Measurements from ENCODE around the gene KLHL25. TPM values are rescaled to one million over a fixed set of nuclear protein-coding genes. Genes with fewer than 3 reads are reported as not detected.

Gene KLHL25
- total RNA-seq, 1 experiment from 2014 or later: 11.5 TPM

DNA sequence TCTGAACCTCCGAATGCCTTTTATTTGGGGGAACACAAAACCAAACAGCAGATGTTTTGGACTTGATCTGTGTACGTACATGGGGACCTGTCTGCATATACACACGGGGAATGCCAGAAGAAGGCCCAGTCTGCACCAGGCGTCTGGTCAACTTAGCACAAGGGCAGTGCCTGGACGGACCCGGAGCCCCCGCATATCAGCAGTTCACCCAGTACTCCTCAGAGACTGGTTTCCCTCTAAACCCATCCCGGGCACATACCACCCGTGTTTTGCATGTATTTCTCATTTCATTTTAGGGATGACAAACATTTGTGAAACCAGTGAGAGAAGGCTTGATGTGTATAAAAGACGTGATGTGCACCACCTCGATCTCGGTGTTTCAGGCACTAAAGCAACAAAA, 49.7 kb downstream of the KLHL25 start:
- Histone ChIP-seq H3K4me1 (ENCODE audit: insufficient read depth, low read length, poor library complexity, severe bottlenecking) (no peaks in the 10 kb centered on the region), H3K27me3 (replicated peaks; ENCODE audit: insufficient read depth, low read depth, low read length, poor library complexity) (no peaks in the 10 kb centered on the region), H3K36me3 (ENCODE audit: insufficient read depth, low read length, poor library complexity, severe bottlenecking) (peaks cover 37% of the 10 kb centered on the region), H3K4me3 (ENCODE audit: low read depth, low read length, poor library complexity, severe bottlenecking) (no peak overlapping the region), H3K9me3 (ENCODE audit: low read depth, low read length, poor library complexity, severe bottlenecking) (no peaks in the 10 kb centered on the region), H3K27ac (ENCODE audit: low read depth, low read length, poor library complexity, severe bottlenecking) (no peak overlapping the region)
- POLR2A ChIA-PET (ENCODE audit: low non-redundant PET): no interaction called here
- intact Hi-C loops (cut with micrococcal nuclease; ENCODE audit: unreplicated experiment): no loop called here
- no peak for TF ChIP-seq EZH2 (IDR thresholded peaks at IDR 0.05; ENCODE audit: borderline replicate concordance, low read depth, low read length, poor library complexity, severe bottlenecking)
- TF ChIP-seq, protein P1, sequence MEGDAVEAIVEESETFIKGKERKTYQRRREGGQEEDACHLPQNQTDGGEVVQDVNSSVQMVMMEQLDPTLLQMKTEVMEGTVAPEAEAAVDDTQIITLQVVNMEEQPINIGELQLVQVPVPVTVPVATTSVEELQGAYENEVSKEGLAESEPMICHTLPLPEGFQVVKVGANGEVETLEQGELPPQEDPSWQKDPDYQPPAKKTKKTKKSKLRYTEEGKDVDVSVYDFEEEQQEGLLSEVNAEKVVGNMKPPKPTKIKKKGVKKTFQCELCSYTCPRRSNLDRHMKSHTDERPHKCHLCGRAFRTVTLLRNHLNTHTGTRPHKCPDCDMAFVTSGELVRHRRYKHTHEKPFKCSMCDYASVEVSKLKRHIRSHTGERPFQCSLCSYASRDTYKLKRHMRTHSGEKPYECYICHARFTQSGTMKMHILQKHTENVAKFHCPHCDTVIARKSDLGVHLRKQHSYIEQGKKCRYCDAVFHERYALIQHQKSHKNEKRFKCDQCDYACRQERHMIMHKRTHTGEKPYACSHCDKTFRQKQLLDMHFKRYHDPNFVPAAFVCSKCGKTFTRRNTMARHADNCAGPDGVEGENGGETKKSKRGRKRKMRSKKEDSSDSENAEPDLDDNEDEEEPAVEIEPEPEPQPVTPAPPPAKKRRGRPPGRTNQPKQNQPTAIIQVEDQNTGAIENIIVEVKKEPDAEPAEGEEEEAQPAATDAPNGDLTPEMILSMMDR (conservative IDR thresholded peaks at IDR 0.05; ENCODE audit: low read depth, low read length): no peak
- CTCF ChIA-PET: no interaction called here
- TSS peak; percentile 11 for BruUV-seq (replicated peaks)
- no peak for DNase-seq (ENCODE audit: low spot score)

GRCh38 chr15:85744579-85744978, 50.1 kb downstream of the KLHL25 start:
- BruUV-seq (replicated peaks): no TSS peak
- Histone ChIP-seq H3K4me1 (ENCODE audit: insufficient read depth, low read length, poor library complexity, severe bottlenecking) (no peaks in the 10 kb centered on the region), H3K27me3 (replicated peaks; ENCODE audit: insufficient read depth, low read depth, low read length, poor library complexity) (no peaks in the 10 kb centered on the region), H3K27ac (ENCODE audit: low read depth, low read length, poor library complexity, severe bottlenecking) (no peak overlapping the region), H3K9me3 (ENCODE audit: low read depth, low read length, poor library complexity, severe bottlenecking) (no peaks in the 10 kb centered on the region), H3K4me3 (ENCODE audit: low read depth, low read length, poor library complexity, severe bottlenecking) (no peak overlapping the region), H3K36me3 (ENCODE audit: insufficient read depth, low read length, poor library complexity, severe bottlenecking) (peaks cover 37% of the 10 kb centered on the region)
- POLR2A ChIA-PET (ENCODE audit: low non-redundant PET): no interaction called here
- CTCF ChIA-PET: no interaction called here
- intact Hi-C loops (cut with micrococcal nuclease; ENCODE audit: unreplicated experiment): no loop called here
- no peak for TF ChIP-seq EZH2 (IDR thresholded peaks at IDR 0.05; ENCODE audit: borderline replicate concordance, low read depth, low read length, poor library complexity, severe bottlenecking)
- TF ChIP-seq, protein P1 (conservative IDR thresholded peaks at IDR 0.05; ENCODE audit: low read depth, low read length): no peak
- DNase-seq (ENCODE audit: low spot score): no peak

DNA sequence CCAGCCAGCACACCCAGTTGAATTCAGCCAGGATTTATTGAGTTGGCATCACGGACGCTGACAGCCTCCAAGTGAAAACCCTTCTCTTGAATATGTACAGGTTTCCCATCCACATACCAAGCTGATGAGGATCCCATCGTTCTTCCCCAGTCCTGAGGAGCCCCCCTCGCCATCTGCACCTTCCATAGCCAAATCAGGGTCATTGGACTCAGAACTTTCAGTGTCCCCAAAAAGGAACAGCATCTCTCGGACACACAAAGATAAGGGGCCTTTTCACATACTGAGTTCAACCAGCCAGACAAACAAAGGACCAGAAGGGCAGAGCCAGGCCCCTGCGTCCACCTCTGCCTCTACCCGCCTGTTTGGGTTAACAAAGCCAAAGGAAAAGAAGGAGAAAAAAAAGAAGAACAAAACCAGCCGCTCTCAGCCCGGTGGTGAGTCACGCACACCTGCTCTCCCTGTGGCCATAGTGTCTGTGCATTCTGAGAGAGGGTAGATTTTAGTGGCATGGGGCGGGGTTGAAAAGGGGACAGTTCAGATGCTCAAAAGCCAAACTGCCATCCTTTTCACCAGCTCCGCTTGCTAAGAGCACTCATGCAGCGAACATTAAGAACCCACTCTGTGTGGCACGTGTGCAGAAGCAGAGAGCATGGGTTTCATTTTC, 51.2 kb downstream of the KLHL25 start:
- no peak overlapping the region for H3K4me3 ChIP-seq (ENCODE audit: low read depth, low read length, poor library complexity, severe bottlenecking)

More for the DNA sequence above, 51.2 kb downstream of the KLHL25 start:
- Histone ChIP-seq H3K27ac (ENCODE audit: low read depth, low read length, poor library complexity, severe bottlenecking) (no peak overlapping the region), H3K27me3 (replicated peaks; ENCODE audit: insufficient read depth, low read depth, low read length, poor library complexity) (no peaks in the 10 kb centered on the region), H3K36me3 (ENCODE audit: insufficient read depth, low read length, poor library complexity, severe bottlenecking) (peaks cover 40% of the 10 kb centered on the region), H3K9me3 (ENCODE audit: low read depth, low read length, poor library complexity, severe bottlenecking) (no peaks in the 10 kb centered on the region), H3K4me1 (ENCODE audit: insufficient read depth, low read length, poor library complexity, severe bottlenecking) (no peaks in the 10 kb centered on the region)
- intact Hi-C loops (cut with micrococcal nuclease; ENCODE audit: unreplicated experiment): no loop called here
- TF ChIP-seq, protein P1 (conservative IDR thresholded peaks at IDR 0.05; ENCODE audit: low read depth, low read length): no peak
- no peak for TF ChIP-seq EZH2 (IDR thresholded peaks at IDR 0.05; ENCODE audit: borderline replicate concordance, low read depth, low read length, poor library complexity, severe bottlenecking)
- ChIA-PET POLR2A (ENCODE audit: low non-redundant PET) (no interaction called here), CTCF (no interaction called here)
- BruUV-seq (replicated peaks): no TSS peak
- DNase-seq (ENCODE audit: low spot score): no peak
